ENCODE results near the gene RNF112. TPM values are rescaled to one million over a fixed set of nuclear protein-coding genes. Genes with fewer than 3 reads are reported as not detected.
"Not testable (repeated sequence)": the region's sequence is repeated elsewhere in the genome, so short reads cannot be mapped to it uniquely, and the experiment has no call there.

RNF112 gene
- total RNA-seq, 4 donors from 2014 or later = 2.3 to 5.4 (median 4.3) TPM

DNA sequence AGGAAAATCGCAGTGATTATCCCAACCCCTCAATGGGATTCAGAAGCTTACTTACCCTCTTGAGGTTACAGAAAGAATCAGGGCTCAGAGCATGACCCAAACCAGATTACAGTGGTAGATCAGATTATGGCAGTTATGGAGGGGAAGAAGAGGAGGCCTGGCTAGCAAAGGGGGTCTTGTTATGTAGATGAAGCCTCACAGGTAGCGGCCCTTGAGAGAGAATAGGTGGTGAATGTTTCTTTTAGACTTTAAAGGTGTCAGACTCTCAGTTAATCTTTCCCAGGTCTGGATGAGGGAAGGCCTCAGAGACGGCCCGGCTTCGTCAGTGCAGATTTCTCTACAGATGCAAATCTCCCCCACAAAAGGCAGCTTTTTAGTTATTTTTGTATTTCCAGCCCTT is 15.6 kb downstream of the RNF112 start:
- H3K9me3 ChIP-seq = no peaks in the 10 kb centered on the region
- H3K4me3 ChIP-seq = no peak overlapping the region
- WGBS = 97% methylated on average over 5 of the region's 5 CpGs
- peaks cover 0 to 33% (median 23%) of the 10 kb centered on the region in 4 donors for H3K4me1 ChIP-seq
- DNase-seq (ENCODE audit: extremely low spot score) = no peak
- H3K36me3 ChIP-seq = no peaks in the 10 kb centered on the region
- intact Hi-C loops (cut with DNase I) = no loop called here
- H3K27ac ChIP-seq (replicated peaks in 1 of 4) = peak overlapping the region in 1 of 4 donors; percentile 60
- H3K27me3 ChIP-seq = no peaks in the 10 kb centered on the region
- TF ChIP-seq POLR2A (IDR thresholded peaks at IDR 0.05; ENCODE audit: low read depth) (no peak), EP300 (IDR thresholded peaks at IDR 0.05) (no peak), POLR2AphosphoS5 (IDR thresholded peaks at IDR 0.05) (no peak)
- TF ChIP-seq, protein P1, sequence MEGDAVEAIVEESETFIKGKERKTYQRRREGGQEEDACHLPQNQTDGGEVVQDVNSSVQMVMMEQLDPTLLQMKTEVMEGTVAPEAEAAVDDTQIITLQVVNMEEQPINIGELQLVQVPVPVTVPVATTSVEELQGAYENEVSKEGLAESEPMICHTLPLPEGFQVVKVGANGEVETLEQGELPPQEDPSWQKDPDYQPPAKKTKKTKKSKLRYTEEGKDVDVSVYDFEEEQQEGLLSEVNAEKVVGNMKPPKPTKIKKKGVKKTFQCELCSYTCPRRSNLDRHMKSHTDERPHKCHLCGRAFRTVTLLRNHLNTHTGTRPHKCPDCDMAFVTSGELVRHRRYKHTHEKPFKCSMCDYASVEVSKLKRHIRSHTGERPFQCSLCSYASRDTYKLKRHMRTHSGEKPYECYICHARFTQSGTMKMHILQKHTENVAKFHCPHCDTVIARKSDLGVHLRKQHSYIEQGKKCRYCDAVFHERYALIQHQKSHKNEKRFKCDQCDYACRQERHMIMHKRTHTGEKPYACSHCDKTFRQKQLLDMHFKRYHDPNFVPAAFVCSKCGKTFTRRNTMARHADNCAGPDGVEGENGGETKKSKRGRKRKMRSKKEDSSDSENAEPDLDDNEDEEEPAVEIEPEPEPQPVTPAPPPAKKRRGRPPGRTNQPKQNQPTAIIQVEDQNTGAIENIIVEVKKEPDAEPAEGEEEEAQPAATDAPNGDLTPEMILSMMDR (IDR thresholded peaks at IDR 0.05) = no peak

- no peak for DNase-seq (ENCODE audit: extremely low spot score)
- intact Hi-C loops (cut with DNase I) = no loop called here
- H3K9me3 ChIP-seq = no peaks in the 10 kb centered on the region
- TF ChIP-seq POLR2AphosphoS5 (IDR thresholded peaks at IDR 0.05) (no peak), EP300 (IDR thresholded peaks at IDR 0.05) (no peak), POLR2A (IDR thresholded peaks at IDR 0.05; ENCODE audit: low read depth) (no peak)
- TF ChIP-seq, protein P1 (IDR thresholded peaks at IDR 0.05) = no peak
- 84% methylated on average over 3 of the region's 3 CpGs for WGBS
- peaks cover 0 to 9% (median under 1%) of the 10 kb centered on the region in 4 donors for H3K4me1 ChIP-seq
- H3K36me3 ChIP-seq = no peaks in the 10 kb centered on the region
- H3K4me3 ChIP-seq = no peak overlapping the region
- H3K27me3 ChIP-seq = no peaks in the 10 kb centered on the region
- H3K27ac ChIP-seq (replicated peaks in 1 of 4) = no peak overlapping the region
These were observed 20.7 kb downstream of the RNF112 start for GRCh38 chr17:19431691-19432090.

GRCh38 chr17:19433255-19433654 is 22.2 kb downstream of the RNF112 start:
- Histone ChIP-seq H3K9me3 (no peaks in the 10 kb centered on the region), H3K4me3 (no peak overlapping the region), H3K4me1 (peaks cover 0 to 4% (median 0%) of the 10 kb centered on the region in 4 donors), H3K36me3 (no peaks in the 10 kb centered on the region), H3K27ac (replicated peaks in 1 of 4) (no peak overlapping the region), H3K27me3 (no peaks in the 10 kb centered on the region)
- 81% methylated on average over 5 of the region's 5 CpGs for WGBS
- DNase-seq (ENCODE audit: extremely low spot score) = no peak
- TF ChIP-seq, protein P1 (IDR thresholded peaks at IDR 0.05) = no peak
- TF ChIP-seq POLR2A (IDR thresholded peaks at IDR 0.05; ENCODE audit: low read depth) (no peak), EP300 (IDR thresholded peaks at IDR 0.05) (no peak), POLR2AphosphoS5 (IDR thresholded peaks at IDR 0.05) (no peak)
- intact Hi-C loops (cut with DNase I) = no loop called here

DNA sequence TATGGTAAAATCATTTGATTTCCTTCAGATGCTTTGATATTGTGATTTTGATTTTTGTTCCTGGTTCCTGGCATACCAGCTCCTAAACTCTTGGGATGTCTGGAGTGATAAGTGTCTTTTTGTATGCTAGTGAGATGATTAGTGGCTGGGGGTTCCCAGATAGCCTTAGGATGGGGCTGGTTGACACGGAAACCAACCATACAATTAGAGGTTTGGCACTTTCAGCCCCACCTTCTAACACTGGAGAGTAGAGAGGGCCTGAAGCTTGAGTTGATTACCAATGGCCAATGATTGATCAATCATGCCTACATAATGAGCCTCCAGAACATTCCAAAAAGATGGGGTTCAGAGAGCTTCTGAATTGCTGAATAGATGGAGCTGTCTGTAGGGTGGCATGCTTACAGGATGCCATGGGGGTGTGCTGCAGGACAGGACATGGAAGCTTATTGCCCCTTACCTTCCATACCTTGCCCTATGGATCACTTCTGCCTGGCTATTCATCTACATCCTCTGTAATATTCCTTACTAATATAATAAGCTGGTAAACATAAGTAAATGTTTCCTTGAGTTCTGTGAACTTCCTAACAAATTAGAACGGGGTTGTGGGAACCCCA is 22.8 kb downstream of the RNF112 start:
- TF ChIP-seq, protein P1 (IDR thresholded peaks at IDR 0.05) = no peak
- TF ChIP-seq EP300 (IDR thresholded peaks at IDR 0.05) = no peak
- no peak for TF ChIP-seq POLR2A (IDR thresholded peaks at IDR 0.05; ENCODE audit: low read depth)
- TF ChIP-seq POLR2AphosphoS5 (IDR thresholded peaks at IDR 0.05) = no peak
- no peak overlapping the region for H3K27ac ChIP-seq (replicated peaks in 1 of 4)
- H3K36me3 ChIP-seq = no peaks in the 10 kb centered on the region
- H3K9me3 ChIP-seq = no peaks in the 10 kb centered on the region
- WGBS = 88% methylated on average over 2 of the region's 2 CpGs
- H3K4me3 ChIP-seq = no peak overlapping the region
- intact Hi-C loops (cut with DNase I) = no loop called here
- H3K4me1 ChIP-seq = no peaks in the 10 kb centered on the region
- DNase-seq (ENCODE audit: extremely low spot score) = no peak
- no peaks in the 10 kb centered on the region for H3K27me3 ChIP-seq

GRCh38 chr17:19440421-19440820 is 29.4 kb downstream of the RNF112 start:
- TF ChIP-seq, protein P1 (IDR thresholded peaks at IDR 0.05) = no peak
- Histone ChIP-seq H3K4me3 (no peak overlapping the region), H3K27me3 (no peaks in the 10 kb centered on the region), H3K27ac (replicated peaks in 1 of 4) (no peak overlapping the region), H3K4me1 (no peaks in the 10 kb centered on the region), H3K36me3 (no peaks in the 10 kb centered on the region), H3K9me3 (peaks cover 0 to 4% (median 0%) of the 10 kb centered on the region in 4 donors)
- intact Hi-C loops (cut with DNase I) = no loop called here
- 73% methylated on average over 1 of the region's 1 CpG for WGBS
- DNase-seq (ENCODE audit: extremely low spot score) = no peak

DNA sequence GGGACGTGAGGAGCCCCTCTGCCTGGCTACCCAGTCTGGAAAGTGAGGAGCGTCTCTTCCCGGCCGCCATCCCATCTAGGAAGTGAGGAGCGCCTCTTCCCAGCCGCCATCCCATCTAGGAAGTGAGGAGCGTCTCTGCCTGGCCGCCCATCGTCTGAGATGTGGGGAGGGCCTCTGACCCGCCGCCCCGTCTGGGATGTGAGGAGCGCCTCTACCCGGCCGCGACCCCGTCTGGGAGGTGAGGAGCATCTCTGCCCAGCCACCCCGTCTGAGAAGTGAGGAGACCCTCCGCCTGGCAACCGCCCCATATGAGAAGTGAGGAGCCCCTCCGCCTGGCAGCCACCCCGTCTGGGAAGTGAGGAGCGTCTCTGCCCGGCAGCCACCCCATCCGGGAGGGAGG is 30.3 kb downstream of the RNF112 start:
- H3K4me1 ChIP-seq; H3K36me3 ChIP-seq; H3K4me3 ChIP-seq; H3K9me3 ChIP-seq; intact Hi-C loops (cut with DNase I); DNase-seq (ENCODE audit: extremely low spot score); H3K27me3 ChIP-seq; H3K27ac ChIP-seq (replicated peaks in 1 of 4): not testable (repeated sequence)
- 100% methylated on average over 4 of the region's 25 CpGs for WGBS
